Loucy (cell line): Measurements from ENCODE around the gene MTHFD2L.

Experiments
- H2AFZ ChIP-seq: fragments of 200-600 bp; sonication (generic); 2 replicates; pipeline ENCODE4 v1.6.0; 2016; ENCODE audit warnings: antibody characterized with exemption, mild to moderate bottlenecking, low read length, moderate library complexity
- H3F3A ChIP-seq: fragments of 200-600 bp; 2 replicates; pipeline ENCODE4 v1.6.0; 2016; ENCODE audit warnings: antibody characterized with exemption, low read depth, mild to moderate bottlenecking
- H3K27me3 ChIP-seq: fragments of 200-600 bp; sonication (generic); 2 replicates; pipeline ENCODE4 v1.6.1; 2014; ENCODE audit warnings: low read length, mild to moderate bottlenecking; ENCODE audit not compliant: insufficient read depth, poor library complexity, severe bottlenecking
- H3K36me3 ChIP-seq: fragments of 200-600 bp; sonication (generic); 2 replicates; pipeline ENCODE4 v1.6.1; 2016; ENCODE audit warnings: low read length; ENCODE audit not compliant: insufficient read depth
- H3K4me1 ChIP-seq: fragments of 200-600 bp; sonication (generic); 2 replicates; pipeline ENCODE4 v1.5.1; 2014; ENCODE audit warnings: low read length, mild to moderate bottlenecking; ENCODE audit not compliant: insufficient read depth, poor library complexity, severe bottlenecking
- H3K4me2 ChIP-seq: fragments of 200-600 bp; sonication (generic); 2 replicates; pipeline ENCODE4 v1.6.0; 2014; ENCODE audit warnings: antibody characterized with exemption, low read length, low read depth, mild to moderate bottlenecking; ENCODE audit not compliant: poor library complexity, severe bottlenecking
- H3K4me3 ChIP-seq: fragments of 200-600 bp; sonication (generic); 2 replicates; pipeline ENCODE4 v1.5.1; 2014; ENCODE audit warnings: low read length, mild to moderate bottlenecking, mixed read lengths; ENCODE audit not compliant: poor library complexity, severe bottlenecking
- H3K79me2 ChIP-seq: fragments of 200-600 bp; sonication (generic); 2 replicates; pipeline ENCODE4 v1.6.1; 2014; ENCODE audit warnings: low read length; ENCODE audit not compliant: insufficient read depth
- H3K9ac ChIP-seq: fragments of 200-600 bp; sonication (generic); 2 replicates; pipeline ENCODE4 v1.6.0; 2014; ENCODE audit warnings: mild to moderate bottlenecking, low read depth, low read length, moderate library complexity; ENCODE audit not compliant: poor library complexity, severe bottlenecking
- H3K9me2 ChIP-seq: fragments of 200-600 bp; sonication (generic); replicated peaks from 2 replicates; pipeline ENCODE4 v1.6.1; 2016; ENCODE audit warnings: low read depth, low read length, mixed read lengths
- H3K9me3 ChIP-seq: fragments of 200-600 bp; sonication (generic); 2 replicates; pipeline ENCODE4 v1.6.1; 2014; ENCODE audit warnings: mild to moderate bottlenecking, antibody characterized with exemption, low read length, low read depth; ENCODE audit not compliant: insufficient read depth
- H4K20me1 ChIP-seq: fragments of 200-600 bp; sonication (generic); 2 replicates; pipeline ENCODE4 v1.6.0; 2014; ENCODE audit warnings: antibody characterized with exemption, low read length, mild to moderate bottlenecking; ENCODE audit not compliant: insufficient read depth, poor library complexity, severe bottlenecking
- EZH2phosphoT487 ChIP-seq: fragments of 200-600 bp; IDR thresholded peaks from 2 replicates; pipeline ENCODE4 v1.6.1; 2018; ENCODE audit warnings: antibody characterized with exemption, mild to moderate bottlenecking, moderate library complexity, borderline replicate concordance
- TF ChIP-seq, protein P1 (sequence below): fragments of 200-600 bp; sonication (generic); conservative IDR thresholded peaks from 2 replicates; pipeline ENCODE4 v1.5.1; 2014; ENCODE audit warnings: mild to moderate bottlenecking, antibody characterized with exemption, low read length

MTHFD2L gene

DNA sequence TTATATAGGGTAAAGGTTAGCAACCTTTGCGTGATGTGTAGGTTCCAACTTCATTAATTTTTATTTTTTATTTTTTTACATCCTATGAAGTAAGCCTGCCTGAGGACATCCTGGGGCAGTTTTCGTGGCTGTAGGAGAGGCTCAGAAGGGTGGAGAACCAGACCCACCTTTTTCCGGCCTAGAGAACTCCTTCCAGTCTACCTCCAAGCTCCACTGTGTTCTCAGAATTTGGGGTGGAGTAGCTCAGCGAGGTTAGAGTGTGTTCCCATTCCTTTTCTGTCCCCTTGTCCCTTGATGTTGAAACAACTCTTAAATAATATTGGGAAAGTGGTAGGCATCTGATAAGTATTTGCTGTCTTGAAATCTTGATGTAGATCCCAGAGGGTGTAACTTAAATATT is 32.4 kb downstream of the MTHFD2L start:
- no peaks in the 10 kb centered on the region for H3F3A ChIP-seq
- H3K9me2 ChIP-seq: no peaks in the 10 kb centered on the region
- H3K4me3 ChIP-seq: no peak overlapping the region
- TF ChIP-seq, protein P1, sequence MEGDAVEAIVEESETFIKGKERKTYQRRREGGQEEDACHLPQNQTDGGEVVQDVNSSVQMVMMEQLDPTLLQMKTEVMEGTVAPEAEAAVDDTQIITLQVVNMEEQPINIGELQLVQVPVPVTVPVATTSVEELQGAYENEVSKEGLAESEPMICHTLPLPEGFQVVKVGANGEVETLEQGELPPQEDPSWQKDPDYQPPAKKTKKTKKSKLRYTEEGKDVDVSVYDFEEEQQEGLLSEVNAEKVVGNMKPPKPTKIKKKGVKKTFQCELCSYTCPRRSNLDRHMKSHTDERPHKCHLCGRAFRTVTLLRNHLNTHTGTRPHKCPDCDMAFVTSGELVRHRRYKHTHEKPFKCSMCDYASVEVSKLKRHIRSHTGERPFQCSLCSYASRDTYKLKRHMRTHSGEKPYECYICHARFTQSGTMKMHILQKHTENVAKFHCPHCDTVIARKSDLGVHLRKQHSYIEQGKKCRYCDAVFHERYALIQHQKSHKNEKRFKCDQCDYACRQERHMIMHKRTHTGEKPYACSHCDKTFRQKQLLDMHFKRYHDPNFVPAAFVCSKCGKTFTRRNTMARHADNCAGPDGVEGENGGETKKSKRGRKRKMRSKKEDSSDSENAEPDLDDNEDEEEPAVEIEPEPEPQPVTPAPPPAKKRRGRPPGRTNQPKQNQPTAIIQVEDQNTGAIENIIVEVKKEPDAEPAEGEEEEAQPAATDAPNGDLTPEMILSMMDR: no peak
- TF ChIP-seq EZH2phosphoT487: no peak
- H3K79me2 ChIP-seq: no peaks in the 10 kb centered on the region
- H4K20me1 ChIP-seq: no peaks in the 10 kb centered on the region
- H3K27me3 ChIP-seq: no peaks in the 10 kb centered on the region
- H3K4me2 ChIP-seq: no peak overlapping the region
- H3K36me3 ChIP-seq: no peaks in the 10 kb centered on the region
- H3K4me1 ChIP-seq: no peaks in the 10 kb centered on the region
- H2AFZ ChIP-seq: no peak overlapping the region
- no peak overlapping the region for H3K9ac ChIP-seq
- no peaks in the 10 kb centered on the region for H3K9me3 ChIP-seq

DNA sequence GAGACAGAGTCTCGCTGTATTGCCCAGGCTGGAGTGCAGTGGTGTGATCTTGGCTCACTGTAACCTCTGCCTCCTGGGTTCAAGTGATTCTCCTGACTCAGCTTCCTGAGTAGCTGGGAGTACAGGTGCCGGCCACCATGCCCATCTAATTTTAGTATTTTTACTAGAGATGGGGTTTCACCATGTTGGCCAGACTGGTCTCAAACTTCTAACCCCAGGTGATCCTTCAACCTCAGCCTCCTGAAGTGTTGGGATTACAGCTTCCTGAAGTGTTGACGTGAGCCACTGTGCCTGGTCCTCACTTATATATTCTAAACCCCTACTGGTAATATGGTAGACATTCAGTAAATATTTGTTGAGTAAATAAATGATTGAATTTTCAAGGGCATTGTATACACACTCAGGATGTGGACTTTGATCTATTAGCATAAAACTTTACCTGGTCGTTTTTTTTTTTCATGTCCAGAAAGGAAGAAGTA is 33.0 kb downstream of the MTHFD2L start:
- Histone ChIP-seq H3K79me2 (no peaks in the 10 kb centered on the region), H3K36me3 (no peaks in the 10 kb centered on the region), H3K9me3 (no peaks in the 10 kb centered on the region), H2AFZ (no peak overlapping the region), H3K4me2 (no peak overlapping the region), H3F3A (no peaks in the 10 kb centered on the region), H3K9ac (no peak overlapping the region), H3K9me2 (no peaks in the 10 kb centered on the region), H3K4me1 (no peaks in the 10 kb centered on the region), H4K20me1 (no peaks in the 10 kb centered on the region), H3K27me3 (no peaks in the 10 kb centered on the region), H3K4me3 (no peak overlapping the region)
- TF ChIP-seq, protein P1: no peak
- TF ChIP-seq EZH2phosphoT487: no peak

DNA sequence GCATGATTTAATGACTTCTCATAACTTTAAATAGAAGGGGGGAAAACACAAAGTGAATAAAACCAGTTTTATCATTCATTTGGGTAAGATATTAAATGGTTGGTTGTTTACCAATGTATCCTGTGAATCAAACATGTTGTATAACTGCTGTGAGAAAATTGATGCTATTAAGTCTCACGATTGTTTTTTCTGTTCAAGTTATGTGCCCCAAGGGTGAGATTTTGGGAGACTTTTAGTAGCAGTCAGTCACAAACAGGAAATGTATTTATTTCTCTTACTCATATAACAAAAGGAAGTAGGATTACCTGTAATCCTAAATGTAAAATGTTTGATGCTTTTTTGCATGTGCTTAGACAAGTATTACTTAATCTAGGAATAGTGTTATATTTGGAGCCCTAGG is 39.2 kb downstream of the MTHFD2L start:
- no peak for TF ChIP-seq EZH2phosphoT487
- TF ChIP-seq, protein P1: no peak
- no peak overlapping the region for H2AFZ ChIP-seq
- H4K20me1 ChIP-seq: no peaks in the 10 kb centered on the region
- H3K27me3 ChIP-seq: no peaks in the 10 kb centered on the region
- H3K9me2 ChIP-seq: no peaks in the 10 kb centered on the region
- no peak overlapping the region for H3K4me3 ChIP-seq
- H3K9ac ChIP-seq: no peak overlapping the region
- H3K4me2 ChIP-seq: no peak overlapping the region
- H3K36me3 ChIP-seq: peaks cover 4% of the 10 kb centered on the region; the same call in 1 of the 2 replicates
- peaks cover 7% of the 10 kb centered on the region for H3K4me1 ChIP-seq
- H3F3A ChIP-seq: no peaks in the 10 kb centered on the region
- H3K9me3 ChIP-seq: no peaks in the 10 kb centered on the region
- no peaks in the 10 kb centered on the region for H3K79me2 ChIP-seq
